ENCODE results near the gene DGKZ. TPM values are rescaled to one million over a fixed set of nuclear protein-coding genes. Genes with fewer than 3 reads are reported as not detected.
"Not testable (repeated sequence)": the region's sequence is repeated elsewhere in the genome, so short reads cannot be mapped to it uniquely, and the experiment has no call there.

Gene DGKZ, protein sequence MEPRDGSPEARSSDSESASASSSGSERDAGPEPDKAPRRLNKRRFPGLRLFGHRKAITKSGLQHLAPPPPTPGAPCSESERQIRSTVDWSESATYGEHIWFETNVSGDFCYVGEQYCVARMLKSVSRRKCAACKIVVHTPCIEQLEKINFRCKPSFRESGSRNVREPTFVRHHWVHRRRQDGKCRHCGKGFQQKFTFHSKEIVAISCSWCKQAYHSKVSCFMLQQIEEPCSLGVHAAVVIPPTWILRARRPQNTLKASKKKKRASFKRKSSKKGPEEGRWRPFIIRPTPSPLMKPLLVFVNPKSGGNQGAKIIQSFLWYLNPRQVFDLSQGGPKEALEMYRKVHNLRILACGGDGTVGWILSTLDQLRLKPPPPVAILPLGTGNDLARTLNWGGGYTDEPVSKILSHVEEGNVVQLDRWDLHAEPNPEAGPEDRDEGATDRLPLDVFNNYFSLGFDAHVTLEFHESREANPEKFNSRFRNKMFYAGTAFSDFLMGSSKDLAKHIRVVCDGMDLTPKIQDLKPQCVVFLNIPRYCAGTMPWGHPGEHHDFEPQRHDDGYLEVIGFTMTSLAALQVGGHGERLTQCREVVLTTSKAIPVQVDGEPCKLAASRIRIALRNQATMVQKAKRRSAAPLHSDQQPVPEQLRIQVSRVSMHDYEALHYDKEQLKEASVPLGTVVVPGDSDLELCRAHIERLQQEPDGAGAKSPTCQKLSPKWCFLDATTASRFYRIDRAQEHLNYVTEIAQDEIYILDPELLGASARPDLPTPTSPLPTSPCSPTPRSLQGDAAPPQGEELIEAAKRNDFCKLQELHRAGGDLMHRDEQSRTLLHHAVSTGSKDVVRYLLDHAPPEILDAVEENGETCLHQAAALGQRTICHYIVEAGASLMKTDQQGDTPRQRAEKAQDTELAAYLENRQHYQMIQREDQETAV
- total RNA-seq (2014; rRNA removed; shearing (Covaris generic)), result 38.4 and 73.4 TPM in 2 replicates

DNA sequence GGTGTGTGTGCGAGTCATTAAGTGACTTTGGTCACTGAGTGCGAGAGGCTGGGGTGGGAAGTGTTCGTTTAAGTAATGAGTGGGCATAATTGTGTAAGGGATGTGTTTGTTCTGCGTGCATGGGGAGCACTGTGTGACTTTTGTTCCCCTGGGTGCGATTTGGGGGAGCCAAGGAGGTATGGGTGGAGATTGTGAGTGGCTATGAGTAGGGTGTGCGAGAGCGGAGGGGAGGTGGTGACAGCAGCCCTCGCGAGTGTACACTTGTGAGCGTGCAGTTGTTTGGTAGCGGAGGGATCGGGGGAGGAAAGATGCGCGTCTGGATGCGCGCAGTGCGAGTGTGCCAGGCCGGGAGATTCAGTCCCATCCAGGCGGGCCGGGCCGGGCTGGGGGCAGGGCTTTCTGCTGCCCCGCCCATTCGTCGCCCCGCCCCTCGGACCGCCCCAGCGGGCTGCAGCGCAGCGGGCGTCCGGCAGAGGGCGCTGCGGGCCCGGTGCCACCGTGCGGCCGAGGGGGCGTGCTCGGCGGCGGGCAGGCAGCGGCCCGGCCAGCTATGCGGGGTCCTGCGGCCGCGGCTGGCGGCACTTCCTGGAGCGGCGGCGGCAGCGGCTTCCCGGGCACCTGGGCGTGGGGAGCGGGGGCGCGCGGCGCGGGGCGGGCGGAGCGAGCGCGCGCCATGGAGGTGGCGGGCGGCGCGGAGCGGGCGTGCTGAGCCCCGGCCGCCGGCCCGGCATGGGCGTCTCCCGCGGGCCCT, at the start of gene DGKZ:
Gene DGKZ, plus strand, starts transcription at position 578 of the 751 bp plus-strand sequence. CDS start 197 bp downstream, outside the sequence.
- peak; percentile 75 for DNase-seq (ENCODE audit: low read depth)

DNA sequence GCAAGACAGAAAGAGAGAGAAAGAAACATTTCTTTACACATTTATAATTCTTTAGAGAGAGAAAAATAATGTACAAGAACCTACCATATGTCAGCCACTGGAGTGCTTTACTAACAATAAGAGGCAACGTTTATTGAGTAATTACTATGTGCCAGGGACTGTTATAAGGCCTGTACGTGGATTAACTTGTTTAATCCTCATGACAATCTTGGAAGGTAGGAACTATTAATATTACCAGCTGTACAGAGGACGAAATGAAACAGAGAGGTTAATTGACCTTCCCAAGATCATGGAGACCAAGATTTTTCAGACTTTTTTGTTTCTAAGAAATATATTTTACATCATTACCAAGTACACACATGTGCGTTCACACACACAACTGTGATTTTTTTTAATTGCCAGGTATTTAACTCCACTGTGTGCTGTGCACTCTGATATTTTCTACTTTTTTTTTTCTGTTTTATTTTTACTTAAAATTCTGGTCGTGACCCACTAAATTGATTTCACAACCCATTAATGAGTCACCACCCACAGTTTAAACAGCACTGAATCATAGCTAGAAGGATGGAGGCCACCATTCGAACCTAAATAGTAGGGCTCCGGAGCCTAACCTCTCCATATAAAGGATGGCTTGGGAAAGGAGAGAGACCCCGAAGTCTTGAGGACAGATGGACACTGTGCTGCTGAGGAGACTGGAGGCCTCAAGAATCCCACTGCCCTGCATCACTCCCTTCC, 48.4 kb upstream of the DGKZ start:
- peak; percentile 92 for DNase-seq (ENCODE audit: low read depth)

DNA sequence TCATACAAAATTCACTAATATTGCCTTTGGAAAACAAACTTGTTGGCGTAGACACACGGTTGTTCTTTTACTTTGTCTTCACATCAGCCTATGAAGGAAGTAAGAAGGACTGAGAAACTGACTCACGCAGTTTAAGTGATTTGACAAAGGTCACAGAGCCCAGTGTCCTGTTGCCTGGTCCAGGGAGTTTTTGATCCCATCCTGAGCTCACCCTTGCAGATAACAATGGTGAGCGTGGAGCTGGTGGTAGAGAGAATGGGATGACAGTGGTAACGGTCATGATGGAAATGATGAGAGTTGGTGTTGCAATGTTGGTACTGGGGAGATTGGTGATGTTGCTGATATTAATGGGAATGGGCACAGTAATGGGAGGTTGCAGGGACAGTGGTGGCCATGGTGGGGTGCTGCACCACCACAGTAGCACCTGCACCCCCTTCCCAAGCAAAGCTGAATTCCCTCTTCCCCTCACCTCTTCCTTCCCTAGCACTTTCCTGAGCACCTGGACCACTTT, 47.8 kb upstream of the DGKZ start:
- peak; percentile 79 for DNase-seq (ENCODE audit: low read depth)

DNA sequence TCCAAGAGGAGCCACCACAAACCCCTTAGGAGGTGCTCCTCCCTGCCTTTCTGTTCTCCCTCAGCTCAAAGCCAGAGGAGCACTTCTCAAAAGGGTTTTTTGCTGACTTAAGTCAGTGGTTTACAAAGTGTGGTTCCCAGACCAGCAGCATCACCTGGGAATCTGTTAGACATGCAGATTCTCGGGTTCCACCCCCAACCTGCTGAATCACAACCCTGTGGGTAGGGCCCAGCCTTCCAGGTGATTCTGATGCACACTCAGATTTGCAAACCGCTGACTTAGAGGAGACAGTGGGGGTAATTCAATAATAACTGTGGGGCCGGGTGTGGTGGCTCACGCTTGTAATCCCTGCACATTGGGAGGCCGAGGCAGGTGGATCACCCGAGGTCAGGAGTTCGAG, 47.0 kb upstream of the DGKZ start:
- DNase-seq (ENCODE audit: low read depth), result no peak

DNA sequence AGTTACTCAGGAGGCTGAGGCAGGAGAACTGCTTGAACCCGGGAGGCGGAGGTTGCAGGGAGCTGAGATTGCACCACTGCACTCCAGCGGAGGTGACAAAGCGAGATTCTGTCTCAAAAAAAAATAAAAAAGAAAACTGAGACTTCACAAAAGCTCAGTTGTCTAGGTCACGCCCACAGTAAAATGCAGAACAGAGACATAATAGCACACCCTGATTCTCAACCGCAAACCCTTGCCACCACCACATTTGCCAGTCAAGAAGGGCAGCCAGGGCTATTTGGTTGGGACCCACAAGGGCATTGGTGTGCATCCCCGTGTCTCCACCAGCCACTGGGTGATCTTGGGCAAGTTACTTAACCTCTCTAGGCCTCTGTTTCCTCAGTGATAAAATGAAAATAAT, 44.4 kb upstream of the DGKZ start:
- no peak for DNase-seq (ENCODE audit: low read depth)

DNA sequence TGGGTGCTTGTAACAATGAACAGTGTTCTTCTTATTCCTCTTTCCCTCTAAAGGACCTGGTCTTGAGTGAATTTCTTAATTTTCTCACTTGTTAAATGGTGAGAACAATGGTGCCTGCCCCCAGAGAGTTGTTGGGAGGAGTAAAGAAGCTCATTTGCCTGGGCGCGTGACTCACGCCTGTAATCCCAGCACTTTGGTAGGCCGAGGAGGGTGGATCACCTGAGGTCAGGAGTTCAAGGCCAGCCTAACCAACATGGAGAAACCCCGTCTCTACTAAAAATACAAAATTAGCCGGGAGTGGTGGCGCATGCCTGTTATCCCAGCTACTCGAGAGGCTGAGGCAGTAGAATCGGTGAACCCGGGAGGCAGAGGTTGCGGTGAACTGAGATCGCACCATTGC, 43.2 kb upstream of the DGKZ start:
- DNase-seq (ENCODE audit: low read depth), result not testable (repeated sequence)

DNA sequence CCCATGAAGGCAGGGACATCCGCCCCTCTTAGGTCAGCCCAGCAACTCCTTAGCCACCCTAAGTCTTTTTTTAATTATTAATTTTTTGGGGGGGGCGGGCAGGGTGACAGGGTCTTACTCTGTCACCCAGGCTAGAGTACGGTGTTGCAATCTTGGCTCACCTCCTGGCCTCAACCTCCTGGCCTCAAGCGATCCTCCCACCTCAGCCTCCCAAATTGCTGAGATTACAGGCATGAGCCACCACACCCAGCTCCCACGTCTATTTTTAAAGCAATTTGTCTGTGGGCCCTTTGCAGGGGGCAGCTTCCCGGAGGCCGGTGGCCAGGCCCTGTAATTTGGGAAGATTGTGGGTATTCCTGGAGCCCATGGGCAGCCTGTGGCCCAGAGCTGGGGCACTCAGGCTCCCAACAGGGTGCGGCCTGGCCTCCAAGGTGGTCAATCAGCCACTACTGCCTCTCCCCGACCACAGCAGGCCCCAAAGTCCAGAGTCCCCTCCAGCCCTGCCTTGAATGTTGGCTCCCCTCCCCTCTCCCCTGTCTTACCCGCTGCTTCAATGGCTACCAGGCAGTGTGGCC, 42.6 kb upstream of the DGKZ start:
- DNase-seq (ENCODE audit: low read depth), result no peak

DNA sequence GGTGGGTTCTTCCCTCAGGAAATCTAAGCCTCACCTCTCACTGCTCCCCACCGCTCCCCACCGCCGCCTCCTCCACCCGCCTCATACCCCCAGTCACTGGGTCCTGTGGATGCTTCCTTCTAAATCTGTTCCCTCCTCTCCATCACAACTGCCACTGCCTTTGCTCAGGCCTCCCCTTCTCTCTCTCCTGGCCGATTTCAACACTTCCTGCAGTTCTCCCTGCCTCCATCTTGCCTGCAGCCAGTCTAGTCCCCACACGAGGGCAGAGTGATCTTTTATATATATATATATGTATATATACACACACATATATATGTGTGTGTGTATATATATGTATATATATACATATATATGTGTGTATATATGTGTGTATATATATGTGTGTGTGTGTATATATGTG, 42.0 kb upstream of the DGKZ start:
- peak; percentile 25 for DNase-seq (ENCODE audit: low read depth)

DNA sequence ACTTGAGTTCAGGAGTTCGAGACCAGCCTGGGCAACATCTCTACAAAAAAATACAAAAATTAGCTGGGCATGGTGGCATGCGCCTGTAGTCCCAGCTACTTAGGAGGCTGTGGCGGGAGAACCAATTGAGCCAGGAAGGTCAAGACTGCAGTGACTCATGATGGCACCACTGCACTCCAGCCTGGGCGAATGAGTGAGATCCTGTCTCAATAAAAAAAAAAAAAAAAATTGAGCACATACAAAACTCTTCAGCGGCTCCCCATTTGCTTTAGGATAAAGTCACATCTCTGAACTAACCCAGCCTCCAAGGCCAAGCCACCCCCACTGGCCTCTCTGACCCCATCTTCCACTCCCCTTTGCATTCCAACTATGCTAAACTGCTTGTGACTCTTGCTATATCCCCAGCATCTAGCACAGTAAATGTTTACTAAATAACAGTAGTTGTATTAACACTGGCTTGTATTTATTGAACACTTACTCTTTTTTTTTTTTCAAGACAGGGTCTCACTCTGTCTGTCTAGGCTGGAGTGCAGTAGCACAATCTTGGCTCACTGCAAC, 40.9 kb upstream of the DGKZ start:
- DNase-seq (ENCODE audit: low read depth), result peak; percentile 84

DNA sequence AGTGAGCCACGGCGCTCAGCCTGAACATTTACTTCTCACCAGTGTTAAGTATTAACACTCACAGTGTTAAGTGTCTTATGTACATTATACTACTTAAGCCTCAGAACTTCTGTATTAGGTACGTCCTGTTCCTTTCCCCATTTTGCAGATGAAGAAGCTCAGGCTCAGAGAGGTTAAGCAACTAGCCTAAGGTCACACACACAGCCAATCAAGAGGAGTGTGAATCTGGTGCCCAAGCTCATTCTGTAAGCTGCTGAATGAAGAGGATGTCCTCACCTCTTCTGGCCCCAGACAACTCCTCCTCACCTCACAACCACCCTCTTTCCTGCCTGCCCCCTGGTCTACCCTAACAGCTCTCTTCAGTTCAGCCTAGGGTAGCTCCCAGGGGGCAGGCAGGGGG, 39.9 kb upstream of the DGKZ start:
- DNase-seq (ENCODE audit: low read depth), result no peak

DNA sequence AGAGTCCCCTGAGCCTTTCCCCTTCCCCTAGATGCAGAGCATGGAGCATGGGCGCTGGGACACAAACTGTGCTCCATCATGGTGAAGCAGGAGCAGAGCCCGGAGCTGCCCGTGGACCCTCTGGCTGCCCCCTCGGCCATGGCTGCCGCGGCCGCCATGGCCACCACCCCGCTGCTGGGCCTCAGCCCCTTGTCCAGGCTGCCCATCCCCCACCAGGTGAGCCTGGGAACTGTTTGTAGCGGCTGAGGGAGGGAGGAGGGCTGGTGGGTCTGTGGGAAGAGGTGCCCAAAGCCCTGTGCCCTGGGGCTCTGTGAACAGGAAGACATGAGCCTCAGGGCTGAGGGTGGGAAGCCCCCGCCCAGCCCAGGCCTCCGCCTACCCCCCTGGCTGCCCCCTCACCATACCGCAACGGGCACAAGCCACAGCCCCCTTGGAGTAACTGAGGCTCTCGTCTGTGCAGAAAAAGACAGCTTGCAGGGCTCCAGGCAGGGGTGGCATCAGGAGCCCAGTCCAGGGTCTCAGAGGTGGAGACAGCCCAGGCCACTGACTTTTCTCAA, 39.4 kb upstream of the DGKZ start:
- no peak for DNase-seq (ENCODE audit: low read depth)

DNA sequence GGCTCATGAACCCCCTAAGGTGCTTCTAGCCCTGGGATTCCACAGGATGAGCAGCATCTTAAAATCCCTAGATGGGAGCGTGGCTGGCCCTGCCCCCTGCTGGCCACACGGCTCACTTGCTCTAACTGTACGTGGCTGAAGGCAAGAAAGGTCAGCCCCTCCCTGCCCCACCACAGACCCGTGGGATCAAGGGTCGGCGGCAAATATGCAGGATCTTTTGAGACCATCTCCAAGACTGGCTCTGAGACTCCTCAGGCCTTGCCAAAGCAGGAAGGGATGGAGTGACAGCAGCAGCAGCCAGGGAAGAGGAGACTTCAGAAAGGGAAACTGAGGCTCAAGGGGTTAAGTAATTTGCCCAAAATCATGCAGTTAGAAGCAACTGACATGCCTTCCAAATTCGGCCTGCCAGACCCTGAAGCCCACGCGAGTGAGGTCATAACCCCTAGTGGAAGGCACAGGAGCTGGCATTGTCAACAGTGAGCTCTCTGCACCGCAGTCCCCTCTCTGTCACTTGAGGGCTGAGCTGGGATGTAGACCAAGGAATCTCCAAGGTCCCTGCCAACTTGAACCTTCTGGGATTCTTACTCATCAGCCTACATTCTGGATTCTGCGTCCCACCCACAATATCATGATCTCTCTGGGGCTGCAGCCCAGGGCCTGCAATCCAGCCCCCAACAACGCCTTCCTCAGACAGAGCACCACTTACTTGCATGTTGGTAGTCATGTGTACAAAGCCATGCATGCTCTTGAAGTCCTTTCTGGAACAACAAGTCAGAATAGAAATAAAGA, 38.4 kb upstream of the DGKZ start:
- peak; percentile 64 for DNase-seq (ENCODE audit: low read depth)

DNA sequence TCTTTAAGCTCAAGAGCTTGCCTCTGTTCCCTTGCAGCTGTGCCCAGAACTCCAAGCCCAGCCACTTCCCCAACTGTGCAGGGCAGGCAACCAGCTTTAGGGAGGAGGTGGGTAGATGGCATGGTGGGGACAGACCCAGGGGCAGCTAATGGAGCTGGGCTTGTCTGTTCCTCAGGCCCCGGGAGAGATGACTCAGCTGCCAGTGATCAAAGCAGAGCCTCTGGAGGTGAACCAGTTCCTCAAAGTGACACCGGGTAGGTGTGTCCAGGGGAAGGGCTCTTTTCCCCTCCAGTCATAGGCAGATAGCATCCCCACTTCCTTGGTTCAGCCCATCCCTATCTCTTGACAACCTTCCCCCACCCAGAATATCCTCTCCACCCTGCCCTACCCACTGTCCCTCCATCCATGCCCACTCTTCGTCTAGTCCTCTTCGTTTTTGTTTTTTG, 37.4 kb upstream of the DGKZ start:
- DNase-seq (ENCODE audit: low read depth), result peak; percentile 68

DNA sequence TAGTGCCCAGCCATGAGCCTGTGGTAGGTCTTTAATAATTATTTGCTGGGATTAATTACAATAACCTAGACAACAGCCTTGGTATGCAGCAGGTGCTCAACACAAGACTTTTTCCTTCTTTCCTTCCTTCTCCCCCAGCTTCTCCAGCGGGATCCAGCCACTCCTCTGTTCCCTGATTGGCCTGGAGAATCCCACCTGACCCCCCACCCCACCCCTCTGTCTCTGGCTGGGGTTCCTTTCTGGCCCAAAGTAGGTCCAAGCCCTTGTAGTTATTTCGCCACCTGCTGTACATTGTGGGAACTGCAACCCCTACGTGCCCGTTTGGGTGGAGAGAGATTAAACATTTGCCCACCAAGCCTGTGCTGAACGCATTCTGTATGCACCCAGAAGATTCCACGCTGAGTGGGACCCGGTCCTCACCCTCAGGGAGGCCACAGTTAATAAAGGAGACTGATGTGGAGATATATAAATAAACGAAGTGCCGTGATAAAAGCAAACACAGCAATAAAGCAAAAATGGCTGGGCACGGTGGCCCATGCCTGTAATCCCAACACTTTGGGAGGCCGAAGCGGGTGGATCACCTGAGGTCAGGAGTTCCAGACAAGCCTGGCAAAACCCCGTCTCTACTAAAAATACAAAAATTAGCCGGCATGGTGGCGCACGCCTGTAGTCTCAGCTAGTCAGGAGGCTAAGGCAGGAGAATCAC, 32.1 kb upstream of the DGKZ start:
- DNase-seq (ENCODE audit: low read depth), result peak; percentile 72

DNA sequence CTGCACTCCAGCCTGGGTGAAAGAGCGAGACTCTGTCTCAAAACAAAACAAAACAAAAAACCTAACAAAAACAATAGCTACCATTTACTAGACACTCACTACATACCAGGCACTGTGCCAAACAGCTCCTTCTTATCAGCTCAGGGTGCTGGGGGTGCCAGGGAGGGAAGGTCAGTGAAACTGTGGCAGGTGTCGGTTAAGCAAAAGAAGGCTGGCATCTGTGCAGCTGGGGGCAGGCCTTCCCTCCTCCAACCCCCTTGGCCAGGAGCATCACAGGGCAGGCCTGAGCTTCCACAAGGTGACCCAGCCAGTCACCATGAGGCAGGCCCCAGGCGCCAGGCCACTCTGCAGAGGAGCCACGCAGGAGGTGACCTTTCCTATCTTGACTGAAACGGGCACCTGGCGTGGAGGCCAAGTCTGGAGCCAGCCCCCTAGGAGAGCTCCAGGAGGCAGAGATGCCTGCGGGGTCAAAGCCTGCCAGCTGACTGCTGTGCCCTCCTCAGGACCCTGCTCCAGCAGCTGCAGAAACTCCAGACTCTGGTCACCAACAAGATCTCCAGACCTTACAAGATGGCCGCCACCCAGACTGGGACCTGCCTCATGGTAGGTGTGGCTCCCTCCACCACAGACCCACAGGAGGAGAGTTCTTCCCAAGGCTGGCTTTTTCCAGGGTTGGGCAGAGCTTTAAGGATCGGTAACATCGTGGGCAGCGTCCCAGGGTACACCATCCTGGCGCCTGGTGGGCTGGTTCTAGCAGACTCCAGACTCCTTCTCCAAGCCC, 31.3 kb upstream of the DGKZ start:
- DNase-seq (ENCODE audit: low read depth), result no peak

DNA sequence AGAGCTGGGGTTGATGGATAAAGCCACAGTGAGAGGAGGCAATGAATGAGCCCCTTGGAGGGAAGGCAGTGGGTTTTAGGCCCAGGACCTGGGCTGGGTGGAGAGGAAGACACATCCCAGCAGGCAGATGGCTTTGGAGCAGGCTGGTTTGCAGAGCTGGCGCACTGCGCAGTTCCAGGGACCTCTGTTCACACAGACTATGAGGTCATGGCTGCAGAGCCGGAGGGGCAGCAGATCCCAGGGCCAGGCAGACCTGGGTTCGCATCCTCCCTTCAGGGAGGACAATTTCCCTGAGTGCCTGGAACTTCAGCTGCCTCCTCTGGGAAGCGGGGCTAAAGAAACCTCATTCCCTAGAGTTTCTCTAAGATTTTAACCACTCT, 28.2 kb upstream of the DGKZ start:
- no peak for DNase-seq (ENCODE audit: low read depth)

DNA sequence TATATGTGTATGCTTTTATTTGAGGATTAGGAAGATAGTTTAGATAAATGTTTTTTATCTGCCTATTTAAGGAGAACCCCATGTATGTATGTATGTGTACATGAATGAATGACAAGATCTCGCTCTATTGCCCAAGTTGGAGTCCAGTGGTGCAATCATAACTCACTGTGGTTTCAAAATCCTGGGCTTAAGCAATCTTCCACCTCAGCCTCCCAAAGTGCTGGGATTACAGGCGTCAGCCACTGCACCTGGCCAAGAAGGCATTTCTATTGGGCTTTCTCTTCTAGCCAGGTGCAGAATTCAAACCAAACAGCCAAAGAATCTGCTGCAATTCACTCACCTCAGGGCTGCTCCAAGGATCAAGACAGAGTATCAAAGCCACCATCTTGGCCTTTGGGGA, 25.5 kb upstream of the DGKZ start:
- DNase-seq (ENCODE audit: low read depth), result no peak

DNA sequence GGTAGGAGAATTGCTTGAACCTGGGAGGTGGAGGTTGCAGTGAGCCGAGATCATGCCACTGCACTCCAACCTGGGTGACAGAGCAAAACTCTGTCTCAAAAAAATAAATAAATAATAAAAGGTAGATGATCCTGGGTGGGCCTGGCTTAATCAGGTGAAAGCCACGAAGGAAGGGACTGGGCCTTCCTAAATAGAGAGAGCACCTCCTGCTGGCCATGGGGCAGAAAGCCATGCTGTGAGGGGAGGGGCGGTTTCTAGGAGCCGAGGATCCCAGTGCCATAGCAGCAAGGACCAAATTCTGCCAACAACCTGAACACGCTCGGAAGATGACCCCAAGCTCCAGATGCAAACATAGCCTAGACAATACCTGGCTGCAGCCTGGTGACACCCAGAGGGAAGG, 24.5 kb upstream of the DGKZ start:
- DNase-seq (ENCODE audit: low read depth), result peak; percentile 49
